OCI-LY3 (cell line): ENCODE measurements around the gene UIMC1.

ENCODE experiments used
- H2AFZ ChIP-seq: fragments of 200-600, 300-600 bp; shearing (Covaris generic); 2 replicates; pipeline ENCODE4 v1.6.0; 2014; ENCODE audit warnings: antibody characterized with exemption, low read depth, low read length
- H3K27ac ChIP-seq: fragments of 200-600, 300-600 bp; sonication (generic); 2 replicates; pipeline ENCODE4 v1.5.1; 2014; ENCODE audit warnings: mild to moderate bottlenecking, low read length, moderate library complexity, mixed read lengths
- H3K27me3 ChIP-seq: fragments of 200-600, 300-600 bp; sonication (generic); 2 replicates; pipeline ENCODE4 v1.6.1; 2014; ENCODE audit warnings: low read depth, low read length, mixed read lengths
- H3K36me3 ChIP-seq: fragments of 200-600, 300-600 bp; sonication (generic); replicated peaks from 2 replicates; pipeline ENCODE3; 2014; ENCODE audit warnings: low read depth, low read length, mixed read lengths
- H3K4me1 ChIP-seq: fragments of 300-600, 200-600 bp; sonication (generic); 2 replicates; pipeline ENCODE4 v1.6.1; 2014; ENCODE audit warnings: low read length, mixed read lengths
- H3K4me2 ChIP-seq: fragments of 200-600, 300-600 bp; sonication (generic); 2 replicates; pipeline ENCODE4 v1.6.1; 2014; ENCODE audit warnings: low read length, mixed read lengths
- H3K4me3 ChIP-seq: fragments of 300-600, 200-600 bp; sonication (generic); 2 replicates; pipeline ENCODE4 v1.5.1; 2014; ENCODE audit warnings: antibody characterized with exemption, mild to moderate bottlenecking, low read length, moderate library complexity
- H3K79me2 ChIP-seq: fragments of 300-600, 200-600 bp; shearing (Covaris generic); 2 replicates; pipeline ENCODE4 v1.6.1; 2014; ENCODE audit warnings: mild to moderate bottlenecking, low read length, mixed read lengths
- H3K9ac ChIP-seq: fragments of 300-600, 200-600 bp; shearing (Covaris generic); 2 replicates; pipeline ENCODE4 v1.6.0; 2014; ENCODE audit warnings: mild to moderate bottlenecking, low read length, moderate library complexity
- H3K9me3 ChIP-seq: fragments of 200-600, 300-600 bp; shearing (Covaris generic); 2 replicates; pipeline ENCODE4 v1.6.1; 2014; ENCODE audit warnings: low read length, mixed read lengths; ENCODE audit not compliant: insufficient read depth
- H4K20me1 ChIP-seq: fragments of 200-600, 300-600 bp; sonication (generic); 2 replicates; pipeline ENCODE4 v1.6.1; 2016; ENCODE audit warnings: low read length, mixed read lengths; ENCODE audit not compliant: insufficient read depth
- EZH2phosphoT487 ChIP-seq: fragments of 200-600 bp; shearing (Covaris generic); IDR thresholded peaks from 2 replicates; pipeline ENCODE4 v1.6.1; 2018; ENCODE audit warnings: antibody characterized with exemption, mixed run types, low read depth
- TF ChIP-seq, protein P1 (sequence below): fragments of 200-600, 300-600 bp; sonication (generic); IDR thresholded peaks from 2 replicates; pipeline ENCODE4 v1.5.1; 2014; ENCODE audit warnings: antibody characterized with exemption, low read length, low read depth

The UIMC1 gene

DNA sequence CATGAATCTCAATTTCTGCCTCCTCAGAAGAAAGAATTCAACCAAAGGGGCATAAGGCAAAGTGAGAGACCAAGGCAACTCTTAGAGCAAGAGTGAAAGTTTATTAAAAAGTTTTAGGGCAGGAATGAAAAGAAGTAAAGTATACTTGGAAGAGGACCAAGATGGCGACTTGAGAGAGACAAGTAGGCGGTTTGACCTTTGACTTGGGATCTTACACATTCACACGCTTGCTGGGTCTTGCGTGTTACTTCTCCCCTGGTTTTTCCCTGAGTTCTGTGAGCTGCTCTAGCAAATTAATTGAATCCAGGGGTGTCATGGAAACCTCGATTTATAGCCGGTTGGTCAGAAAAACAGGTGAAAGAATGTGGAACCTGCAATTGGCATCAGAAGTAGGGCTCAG, 22.9 kb upstream of the UIMC1 start:
- Histone ChIP-seq H3K9me3 (no peaks in the 10 kb centered on the region), H2AFZ (no peak overlapping the region), H3K9ac (no peak overlapping the region), H3K36me3 (peaks cover 39% of the 10 kb centered on the region), H4K20me1 (no peaks in the 10 kb centered on the region), H3K27me3 (no peaks in the 10 kb centered on the region), H3K4me2 (no peak overlapping the region), H3K27ac (no peak overlapping the region), H3K4me1 (no peaks in the 10 kb centered on the region), H3K4me3 (no peak overlapping the region), H3K79me2 (peaks cover 65% of the 10 kb centered on the region)
- TF ChIP-seq, protein P1, sequence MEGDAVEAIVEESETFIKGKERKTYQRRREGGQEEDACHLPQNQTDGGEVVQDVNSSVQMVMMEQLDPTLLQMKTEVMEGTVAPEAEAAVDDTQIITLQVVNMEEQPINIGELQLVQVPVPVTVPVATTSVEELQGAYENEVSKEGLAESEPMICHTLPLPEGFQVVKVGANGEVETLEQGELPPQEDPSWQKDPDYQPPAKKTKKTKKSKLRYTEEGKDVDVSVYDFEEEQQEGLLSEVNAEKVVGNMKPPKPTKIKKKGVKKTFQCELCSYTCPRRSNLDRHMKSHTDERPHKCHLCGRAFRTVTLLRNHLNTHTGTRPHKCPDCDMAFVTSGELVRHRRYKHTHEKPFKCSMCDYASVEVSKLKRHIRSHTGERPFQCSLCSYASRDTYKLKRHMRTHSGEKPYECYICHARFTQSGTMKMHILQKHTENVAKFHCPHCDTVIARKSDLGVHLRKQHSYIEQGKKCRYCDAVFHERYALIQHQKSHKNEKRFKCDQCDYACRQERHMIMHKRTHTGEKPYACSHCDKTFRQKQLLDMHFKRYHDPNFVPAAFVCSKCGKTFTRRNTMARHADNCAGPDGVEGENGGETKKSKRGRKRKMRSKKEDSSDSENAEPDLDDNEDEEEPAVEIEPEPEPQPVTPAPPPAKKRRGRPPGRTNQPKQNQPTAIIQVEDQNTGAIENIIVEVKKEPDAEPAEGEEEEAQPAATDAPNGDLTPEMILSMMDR = no peak
- no peak for TF ChIP-seq EZH2phosphoT487

- Histone ChIP-seq H3K79me2 (peaks cover 64% of the 10 kb centered on the region), H3K36me3 (peaks cover 31% of the 10 kb centered on the region), H3K27me3 (no peaks in the 10 kb centered on the region), H3K4me2 (no peak overlapping the region), H3K27ac (no peak overlapping the region), H2AFZ (no peak overlapping the region), H3K9me3 (no peaks in the 10 kb centered on the region), H3K9ac (no peak overlapping the region), H4K20me1 (no peaks in the 10 kb centered on the region), H3K4me1 (peaks cover 6% of the 10 kb centered on the region), H3K4me3 (no peak overlapping the region)
- TF ChIP-seq, protein P1 = no peak
- TF ChIP-seq EZH2phosphoT487 = no peak
Measured at GRCh38 chr5:177027665-177028064, 21.1 kb upstream of the UIMC1 start.

GRCh38 chr5:177025101-177025601, 18.6 kb upstream of the UIMC1 start:
- H3K27me3 ChIP-seq = no peaks in the 10 kb centered on the region
- peaks cover 51% of the 10 kb centered on the region for H3K79me2 ChIP-seq
- H3K27ac ChIP-seq = no peak overlapping the region
- H3K36me3 ChIP-seq = peaks cover 21% of the 10 kb centered on the region
- no peaks in the 10 kb centered on the region for H4K20me1 ChIP-seq
- no peak overlapping the region for H3K9ac ChIP-seq
- H3K4me2 ChIP-seq = no peak overlapping the region
- H3K4me1 ChIP-seq = peaks cover 6% of the 10 kb centered on the region
- no peak overlapping the region for H2AFZ ChIP-seq
- no peaks in the 10 kb centered on the region for H3K9me3 ChIP-seq
- no peak overlapping the region for H3K4me3 ChIP-seq
- TF ChIP-seq, protein P1 = no peak
- TF ChIP-seq EZH2phosphoT487 = no peak

- Histone ChIP-seq H3K36me3 (peaks cover 17% of the 10 kb centered on the region), H3K79me2 (peaks cover 46% of the 10 kb centered on the region), H3K27ac (no peak overlapping the region), H3K4me1 (peaks cover 6% of the 10 kb centered on the region), H3K9me3 (no peaks in the 10 kb centered on the region), H3K4me2 (no peak overlapping the region), H4K20me1 (no peaks in the 10 kb centered on the region), H3K9ac (no peak overlapping the region), H3K4me3 (no peak overlapping the region), H3K27me3 (no peaks in the 10 kb centered on the region), H2AFZ (no peak overlapping the region)
- no peak for TF ChIP-seq EZH2phosphoT487
- TF ChIP-seq, protein P1 = no peak
Measured at GRCh38 chr5:177024559-177024958, 18.0 kb upstream of the UIMC1 start.
